NT2/D1 (cell line): ENCODE data around the gene RBFOX1.

Experiments
- SUZ12 ChIP-seq: IDR thresholded peaks from 2 replicates; pipeline ENCODE4 v1.6.1; 2011; ENCODE audit not compliant: insufficient read length, insufficient read depth; ENCODE audit errors: extremely low read depth
- ZNF274 ChIP-seq: IDR thresholded peaks from 2 replicates; pipeline ENCODE4 v1.6.1; 2011; ENCODE audit warnings: mild to moderate bottlenecking, low read depth, low read length

GRCh38 chr16:7512503-7512902 lies 179.9 kb downstream of the RBFOX1 start:
- TF ChIP-seq ZNF274 = no peak
- no peak for TF ChIP-seq SUZ12
